ENCODE results near the gene CLDN11. TPM values are rescaled to one million over a fixed set of nuclear protein-coding genes. Genes with fewer than 3 reads are reported as not detected.

CLDN11 gene
- total RNA-seq, 1 donor from 2014 or later = 61.1 TPM

- DNase-seq (ENCODE audit: low spot score) = no peak
Observed at GRCh38 chr3:170426240-170426797, 7.7 kb downstream of the CLDN11 start.

DNA sequence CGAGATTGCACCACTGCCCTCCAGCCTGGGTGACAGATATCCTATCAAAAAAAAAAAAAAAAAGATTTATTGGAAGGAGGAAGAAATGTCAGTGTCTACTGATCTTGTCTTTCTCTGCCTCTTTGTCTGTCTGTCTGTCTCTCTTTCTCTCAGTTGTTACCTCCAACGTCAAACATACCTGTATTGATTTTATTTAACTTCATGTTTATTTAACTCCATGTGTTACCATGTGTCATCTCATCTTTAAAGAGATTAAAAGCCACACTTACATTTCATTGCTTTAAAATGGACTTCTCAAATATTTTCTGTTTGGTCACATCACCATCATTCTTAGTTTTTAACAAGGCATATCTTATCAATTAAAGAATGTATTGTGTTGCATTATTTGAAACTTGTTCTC lies 9.4 kb downstream of the CLDN11 start:
- DNase-seq (ENCODE audit: low spot score) = no peak

GRCh38 chr3:170429050-170429449 lies 10.4 kb downstream of the CLDN11 start:
- no peak for DNase-seq (ENCODE audit: low spot score)

GRCh38 chr3:170431054-170431453 lies 12.4 kb downstream of the CLDN11 start:
- DNase-seq (ENCODE audit: low spot score) = no peak

DNA sequence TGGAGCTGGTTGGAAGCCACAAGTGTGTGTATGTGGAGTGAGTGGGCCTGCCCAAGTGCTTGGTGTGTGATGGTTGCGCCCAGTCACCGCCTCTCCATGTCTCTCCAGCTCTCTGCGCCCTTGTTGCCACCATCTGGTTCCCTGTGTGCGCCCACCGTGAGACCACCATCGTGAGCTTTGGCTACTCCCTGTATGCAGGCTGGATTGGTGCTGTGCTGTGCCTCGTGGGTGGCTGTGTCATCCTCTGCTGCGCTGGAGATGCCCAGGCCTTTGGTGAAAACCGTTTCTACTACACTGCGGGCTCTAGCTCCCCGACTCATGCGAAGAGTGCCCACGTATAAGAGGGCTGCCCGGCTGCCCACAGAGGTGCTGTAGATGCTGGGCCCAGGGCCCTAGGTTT lies 13.7 kb downstream of the CLDN11 start:
- DNase-seq (ENCODE audit: low spot score) = no peak

GRCh38 chr3:170436697-170437096 lies 18.0 kb downstream of the CLDN11 start:
- no peak for DNase-seq (ENCODE audit: low spot score)

DNA sequence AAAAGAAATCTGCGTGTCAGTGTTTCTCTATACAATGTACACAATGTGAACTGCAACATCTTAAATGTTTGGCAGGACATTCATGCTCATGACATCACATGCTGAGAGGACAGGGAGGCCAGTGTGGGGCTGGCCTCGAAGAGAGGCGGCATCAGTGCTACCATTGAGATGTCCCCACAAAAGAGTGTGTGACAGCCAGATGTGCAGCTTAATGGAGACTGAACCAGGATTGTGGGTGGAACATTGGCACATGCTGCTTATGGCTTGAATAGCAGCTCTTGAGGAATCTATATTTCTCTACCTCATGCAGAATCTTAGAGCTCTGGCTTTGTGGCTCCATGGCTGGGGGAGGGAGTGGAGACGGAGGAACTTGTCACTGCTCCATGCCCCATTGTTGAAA lies 18.5 kb downstream of the CLDN11 start:
- no peak for DNase-seq (ENCODE audit: low spot score)

DNA sequence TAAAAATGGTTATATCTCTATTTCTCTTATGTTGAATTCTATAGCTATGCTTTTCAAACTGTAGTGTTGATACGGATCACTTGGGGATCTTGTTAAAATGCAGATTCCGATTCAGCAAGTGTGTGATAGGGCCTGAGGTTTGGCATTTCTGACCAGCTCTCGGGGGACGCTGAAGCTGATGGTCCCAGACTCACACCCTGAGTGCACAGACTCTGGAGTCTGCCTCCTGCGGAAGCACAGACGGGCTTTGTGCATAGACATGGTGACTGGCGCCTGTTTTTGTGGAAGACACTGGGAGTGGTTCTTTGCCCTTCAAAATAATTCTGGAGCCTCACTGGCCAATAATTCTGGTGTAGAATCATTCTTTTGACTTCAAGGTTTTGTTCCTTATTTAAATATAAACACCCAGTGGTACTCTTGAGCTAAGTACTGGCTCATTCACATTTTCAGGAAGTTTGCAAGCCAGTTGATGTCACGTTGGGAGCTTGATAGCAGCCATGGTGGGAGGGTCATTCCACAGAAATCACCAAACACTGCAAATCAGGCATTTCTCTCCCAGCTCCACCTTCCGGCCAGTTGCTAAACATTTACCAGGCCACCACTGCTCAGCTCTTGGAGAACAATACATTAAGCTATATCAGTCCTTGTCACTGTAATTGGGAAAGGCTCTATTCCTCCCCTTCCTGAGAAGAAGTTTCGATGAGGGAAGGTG lies 19.2 kb downstream of the CLDN11 start:
- DNase-seq (ENCODE audit: low spot score) = no peak

- DNase-seq (ENCODE audit: low spot score) = no peak
Observed at GRCh38 chr3:170438836-170439235, 20.2 kb downstream of the CLDN11 start.

DNA sequence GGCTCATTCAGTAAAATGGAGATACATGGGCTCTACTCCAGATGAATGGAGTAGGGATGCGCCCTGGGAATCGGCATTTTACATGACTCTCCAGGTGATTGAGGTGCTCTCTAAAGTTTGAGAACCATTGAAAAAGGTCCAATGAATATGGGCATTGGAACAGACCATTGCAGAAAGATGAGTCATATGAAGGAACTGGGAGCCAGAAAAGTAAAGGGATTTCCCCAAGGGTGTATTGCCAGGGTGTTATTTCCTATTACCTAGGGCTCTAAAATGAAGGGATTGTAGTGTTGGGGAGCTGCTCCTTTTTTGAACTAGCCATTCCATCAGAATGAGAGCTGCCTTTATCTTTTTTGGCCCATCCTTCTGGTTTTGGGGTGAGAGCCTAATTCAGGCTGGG lies 21.7 kb downstream of the CLDN11 start:
- DNase-seq (ENCODE audit: low spot score) = no peak

GRCh38 chr3:170441412-170441811 lies 22.7 kb downstream of the CLDN11 start:
- DNase-seq (ENCODE audit: low spot score) = no peak

DNA sequence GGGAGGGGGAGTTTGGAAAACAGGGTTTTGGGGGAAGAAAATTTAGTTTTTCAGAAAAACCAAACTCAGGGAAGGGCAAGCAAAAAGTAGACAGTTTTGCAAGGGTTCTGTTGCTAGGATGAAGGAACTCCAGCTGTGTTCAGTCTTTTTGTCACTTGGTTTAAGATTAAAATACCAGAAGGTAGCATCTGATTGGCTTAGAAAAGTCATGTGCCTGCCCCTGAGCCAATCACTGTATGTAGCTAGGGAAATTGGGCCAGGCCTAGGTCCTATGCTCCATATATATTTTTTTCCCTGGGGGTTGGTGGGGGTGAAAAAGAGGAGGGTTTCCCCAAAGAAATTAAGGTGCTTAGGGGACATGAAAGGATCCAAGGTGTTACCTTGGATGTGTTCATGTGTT lies 24.3 kb downstream of the CLDN11 start:
- no peak for DNase-seq (ENCODE audit: low spot score)

DNA sequence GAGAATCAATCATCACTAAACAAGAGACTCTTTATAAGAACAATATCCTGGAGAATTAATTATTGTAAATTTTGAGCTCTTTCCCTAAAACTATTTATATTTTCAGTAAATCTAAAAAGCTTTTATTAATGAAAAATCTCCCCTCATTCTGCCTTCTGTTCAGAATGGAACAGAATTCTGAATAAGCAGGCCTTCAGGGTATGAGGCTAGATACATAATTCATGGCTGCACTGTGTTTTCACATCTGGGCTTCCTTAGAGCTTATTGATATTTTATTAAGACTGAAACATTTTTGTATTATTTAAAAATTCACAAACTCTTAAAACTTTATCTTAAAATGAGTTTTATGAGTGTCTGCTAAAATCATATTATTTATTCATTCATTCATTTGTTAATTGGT lies 24.8 kb downstream of the CLDN11 start:
- DNase-seq (ENCODE audit: low spot score) = no peak

- DNase-seq (ENCODE audit: low spot score) = no peak
Observed at GRCh38 chr3:170448584-170448983, 29.9 kb downstream of the CLDN11 start.

- no peak for DNase-seq (ENCODE audit: low spot score)
Observed at GRCh38 chr3:170450039-170450438, 31.4 kb downstream of the CLDN11 start.

- DNase-seq (ENCODE audit: low spot score) = no peak
Observed at GRCh38 chr3:170454509-170454908, 35.8 kb downstream of the CLDN11 start.

DNA sequence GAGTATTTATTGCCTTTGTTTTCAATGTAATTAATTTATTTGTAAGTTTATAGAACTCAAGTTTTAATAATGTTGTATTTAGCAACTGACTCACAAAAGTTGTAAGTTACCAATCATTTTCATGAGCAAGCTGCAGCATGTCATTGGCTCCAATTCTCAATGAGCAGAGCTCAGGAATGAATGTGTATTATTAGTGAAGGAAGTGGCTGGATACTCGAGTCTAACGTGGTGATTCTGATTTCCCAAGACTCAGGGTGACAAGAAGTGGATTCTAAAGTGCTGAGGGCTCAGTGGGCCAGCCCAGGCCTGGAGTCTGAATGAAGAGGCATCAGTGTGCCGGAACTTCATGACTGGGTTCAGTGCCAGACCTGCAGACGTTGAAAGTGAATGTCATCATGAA lies 39.6 kb downstream of the CLDN11 start:
- DNase-seq (ENCODE audit: low spot score) = no peak

GRCh38 chr3:170463011-170463410 lies 44.3 kb downstream of the CLDN11 start:
- DNase-seq (ENCODE audit: low spot score) = no peak

- DNase-seq (ENCODE audit: low spot score) = no peak
Observed at GRCh38 chr3:170465955-170466354, 47.3 kb downstream of the CLDN11 start.

- DNase-seq (ENCODE audit: low spot score) = no peak
Observed at GRCh38 chr3:170467007-170467406, 48.3 kb downstream of the CLDN11 start.

DNA sequence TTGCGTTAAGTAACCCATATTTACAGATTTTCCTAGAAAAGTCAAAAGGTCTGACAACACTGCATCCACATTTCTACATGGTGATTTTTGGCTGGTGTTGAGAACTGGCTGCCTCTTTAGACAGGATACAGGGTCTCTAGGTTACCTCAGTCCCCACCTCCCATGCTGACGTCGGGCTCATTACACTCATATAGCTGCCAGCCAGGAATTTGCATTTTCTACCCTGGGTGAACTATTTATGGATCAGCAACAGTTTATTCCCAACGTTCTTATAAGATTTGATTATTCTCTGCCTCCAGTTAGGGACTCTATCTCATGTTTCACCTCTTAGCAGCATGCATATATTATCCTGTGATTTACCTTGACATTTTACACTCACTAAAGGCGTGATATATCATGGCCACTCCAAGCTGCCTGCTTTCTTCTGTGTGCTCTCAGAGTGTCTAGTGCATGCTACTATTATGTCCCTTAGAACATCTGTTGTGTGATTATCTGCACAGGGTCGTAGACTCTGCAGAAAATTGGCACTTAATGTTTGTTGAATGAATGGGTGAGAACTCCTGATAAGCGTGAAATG lies 49.0 kb downstream of the CLDN11 start:
- no peak for DNase-seq (ENCODE audit: low spot score)

DNA sequence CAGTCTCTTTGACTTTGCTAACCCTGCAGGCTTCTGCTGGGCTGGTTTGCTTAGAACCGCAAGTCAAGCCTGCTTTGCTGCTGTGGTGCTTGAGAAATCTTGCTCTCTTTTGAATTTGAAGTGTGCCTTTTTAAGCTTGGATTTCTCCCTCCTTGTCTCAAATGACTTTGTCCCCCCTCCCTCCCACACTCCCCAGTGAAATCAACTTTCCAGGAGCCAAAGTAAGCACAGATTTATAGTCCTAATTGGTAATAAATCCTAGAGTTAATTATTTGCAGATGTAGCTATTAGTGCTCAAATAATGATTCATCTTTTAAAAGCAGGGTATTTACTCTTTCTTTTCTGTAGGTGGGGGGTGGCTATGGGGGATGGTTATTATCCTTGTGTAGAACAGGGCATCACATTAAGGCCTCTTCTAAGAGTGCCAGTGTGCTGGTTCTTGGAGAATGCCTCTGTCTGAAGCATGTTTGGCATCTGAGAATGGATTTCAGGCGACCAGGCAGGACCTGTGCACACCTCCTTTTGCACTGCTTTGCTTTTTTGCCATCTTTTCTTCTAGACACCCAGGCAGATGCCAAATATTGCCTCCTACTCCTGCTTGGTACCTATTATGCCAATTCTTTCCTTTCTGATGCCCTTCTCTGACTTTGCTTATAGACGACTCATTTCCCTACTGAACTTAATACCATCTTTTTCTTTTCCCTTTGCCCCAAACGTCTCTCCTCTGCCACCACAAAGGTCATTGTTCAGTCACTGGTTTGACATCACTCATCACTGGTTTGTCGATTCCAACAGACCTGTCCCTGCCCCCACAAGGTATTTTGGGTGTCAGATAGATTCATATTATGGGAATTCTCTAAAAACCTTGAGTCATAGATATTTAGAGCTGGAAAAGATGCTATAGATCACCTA lies 50.7 kb downstream of the CLDN11 start:
- DNase-seq (ENCODE audit: low spot score) = no peak

Measured in mesenteric fat pad (tissue), 1 donor.